Measurements from ENCODE around the gene AIF1L. TPM values are rescaled to one million over a fixed set of nuclear protein-coding genes. Genes with fewer than 3 reads are reported as not detected.

AIF1L gene
- total and polyA plus RNA-seq, 2 donors (not counting 1 experiment from before 2014, with no cell fraction given) = 2.3 to 3.3 TPM

DNA sequence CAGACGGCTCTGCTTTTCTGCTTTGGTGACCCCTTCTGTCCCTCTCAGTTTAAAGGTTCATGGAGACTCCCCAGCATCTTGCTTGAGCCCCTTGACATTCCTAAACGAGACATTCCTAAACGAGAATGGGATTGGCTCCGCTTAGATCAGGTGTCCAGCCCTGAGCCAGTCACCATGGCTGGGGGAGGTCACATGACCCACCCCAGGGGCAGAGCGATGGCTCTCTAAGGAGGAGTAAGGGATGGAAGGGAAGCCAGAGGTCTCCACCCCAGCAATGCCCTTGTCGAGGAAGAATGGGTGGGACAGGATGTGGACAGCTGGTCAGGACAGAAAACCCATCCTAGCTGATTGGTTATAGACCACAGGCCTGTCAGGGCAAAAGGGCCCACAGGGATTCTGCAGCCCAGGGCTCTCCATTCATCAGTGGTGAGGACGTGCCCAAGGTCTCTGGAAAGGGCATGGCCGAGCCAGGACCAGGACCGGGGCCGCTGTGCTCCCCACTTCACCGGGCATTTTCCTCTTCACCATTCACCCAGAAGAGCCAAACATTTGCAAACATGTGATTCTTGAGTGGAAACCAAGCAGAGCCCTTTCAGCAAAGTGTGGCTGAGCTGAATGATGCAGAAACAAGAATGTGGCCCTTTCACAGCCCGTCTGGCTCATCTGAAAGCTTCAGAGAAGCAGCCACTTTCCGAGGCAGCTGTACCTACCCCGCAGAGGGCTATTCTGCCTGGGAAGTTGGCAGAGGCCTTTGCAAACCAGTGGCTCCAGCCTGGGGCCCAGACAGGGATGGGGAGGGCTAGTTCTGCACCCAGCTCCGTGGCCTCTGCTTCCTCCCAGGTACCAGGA lies 19.8 kb upstream of the AIF1L start:
- no peaks in the 10 kb centered on the region for H3K36me3 ChIP-seq (ENCODE audit: control insufficient read depth, insufficient read depth, low read length)

DNA sequence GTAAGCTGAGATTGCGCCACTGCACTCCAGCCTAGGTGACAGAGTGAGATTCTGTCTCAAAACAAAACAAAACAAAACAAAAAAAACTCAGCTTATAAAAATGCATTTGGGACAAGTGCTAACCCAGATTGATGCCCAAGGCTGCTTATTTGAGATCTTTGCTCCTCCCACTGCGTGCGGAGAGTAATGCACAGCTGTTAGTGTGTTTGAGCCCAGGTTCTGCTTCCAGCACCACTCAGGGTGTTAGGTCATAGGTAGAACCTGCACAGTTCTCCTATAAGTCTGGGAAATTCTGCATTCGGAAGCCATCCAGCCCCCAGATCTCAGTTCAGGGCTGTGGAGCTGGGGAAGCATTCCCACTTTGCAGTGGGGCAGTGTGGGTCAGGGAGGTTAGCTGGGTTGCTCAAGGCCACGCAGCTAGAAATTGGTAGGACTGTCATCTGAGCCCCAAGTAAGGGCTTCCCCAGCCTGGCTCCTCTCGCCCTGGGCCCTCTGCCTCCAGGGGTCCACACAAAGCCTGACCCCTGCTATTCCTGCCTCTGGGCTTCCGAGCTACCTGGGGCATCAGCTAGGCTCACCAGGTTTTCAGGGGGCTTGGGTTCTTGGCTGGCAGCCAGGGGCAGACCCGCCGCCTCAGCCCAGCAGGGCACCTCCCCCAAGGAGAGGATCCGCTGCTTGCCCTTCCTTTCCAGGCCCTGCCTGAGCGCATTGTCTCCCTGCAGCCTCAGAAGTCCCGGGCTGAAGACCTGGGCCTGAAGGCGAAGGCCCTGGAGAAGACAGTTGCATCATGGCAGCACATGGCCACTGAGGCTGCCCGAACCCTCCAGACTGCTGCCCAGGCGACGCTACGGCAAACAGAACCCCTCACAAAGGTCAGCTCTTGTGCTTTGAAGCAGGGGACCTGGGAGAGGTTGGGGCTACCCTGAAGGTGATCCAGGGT lies 17.6 kb upstream of the AIF1L start:
- H3K36me3 ChIP-seq (ENCODE audit: control insufficient read depth, insufficient read depth, low read length) = no peaks in the 10 kb centered on the region
- no peak overlapping the region for H3K4me3 ChIP-seq (replicated peaks in 1 of 4; ENCODE audit: control extremely low read depth in 1 of 4, insufficient read depth in 1 of 4, low read depth in 3 of 4, low read length in 4 of 4)
- H3K4me1 ChIP-seq (ENCODE audit: control insufficient read depth, extremely low read depth, insufficient read depth, low read length) = no peaks in the 10 kb centered on the region
- no peak for TF ChIP-seq EZH2 (IDR thresholded peaks at IDR 0.05; ENCODE audit: low read length, missing control alignments)
- TF ChIP-seq, protein P1, sequence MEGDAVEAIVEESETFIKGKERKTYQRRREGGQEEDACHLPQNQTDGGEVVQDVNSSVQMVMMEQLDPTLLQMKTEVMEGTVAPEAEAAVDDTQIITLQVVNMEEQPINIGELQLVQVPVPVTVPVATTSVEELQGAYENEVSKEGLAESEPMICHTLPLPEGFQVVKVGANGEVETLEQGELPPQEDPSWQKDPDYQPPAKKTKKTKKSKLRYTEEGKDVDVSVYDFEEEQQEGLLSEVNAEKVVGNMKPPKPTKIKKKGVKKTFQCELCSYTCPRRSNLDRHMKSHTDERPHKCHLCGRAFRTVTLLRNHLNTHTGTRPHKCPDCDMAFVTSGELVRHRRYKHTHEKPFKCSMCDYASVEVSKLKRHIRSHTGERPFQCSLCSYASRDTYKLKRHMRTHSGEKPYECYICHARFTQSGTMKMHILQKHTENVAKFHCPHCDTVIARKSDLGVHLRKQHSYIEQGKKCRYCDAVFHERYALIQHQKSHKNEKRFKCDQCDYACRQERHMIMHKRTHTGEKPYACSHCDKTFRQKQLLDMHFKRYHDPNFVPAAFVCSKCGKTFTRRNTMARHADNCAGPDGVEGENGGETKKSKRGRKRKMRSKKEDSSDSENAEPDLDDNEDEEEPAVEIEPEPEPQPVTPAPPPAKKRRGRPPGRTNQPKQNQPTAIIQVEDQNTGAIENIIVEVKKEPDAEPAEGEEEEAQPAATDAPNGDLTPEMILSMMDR (conservative IDR thresholded peaks at IDR 0.05 in 1 of 2, IDR thresholded peaks at IDR 0.05 in 1 of 2; ENCODE audit: low read depth in 1 of 2, low read length in 2 of 2) = no peak
- no peaks in the 10 kb centered on the region for H3K9me3 ChIP-seq (ENCODE audit: control insufficient read depth, insufficient read depth, low read depth, low read length)
- no peak overlapping the region for H3K9ac ChIP-seq (ENCODE audit: insufficient read depth, low read length)
- H3K79me2 ChIP-seq (ENCODE audit: control insufficient read depth, insufficient read depth, low read length) = no peaks in the 10 kb centered on the region
- H3K27ac ChIP-seq (ENCODE audit: insufficient read depth, low read length) = no peak overlapping the region
- H4K20me1 ChIP-seq (ENCODE audit: control insufficient read depth, extremely low read depth, insufficient read depth, low read length) = no peaks in the 10 kb centered on the region
- no peak overlapping the region for H2AFZ ChIP-seq (ENCODE audit: low read length)
- DNase-seq (ENCODE audit: low read depth in 2 of 2) = no peak
- no peak overlapping the region for H3K4me2 ChIP-seq (ENCODE audit: extremely low read depth, insufficient read depth, low read length)
- H3K27me3 ChIP-seq (ENCODE audit: control insufficient read depth, insufficient read depth, low read length) = peaks cover 11% of the 10 kb centered on the region

More for the DNA sequence above, 19.8 kb upstream of the AIF1L start:
- no peaks in the 10 kb centered on the region for H3K79me2 ChIP-seq (ENCODE audit: control insufficient read depth, insufficient read depth, low read length)
- no peak overlapping the region for H2AFZ ChIP-seq (ENCODE audit: low read length)
- no peak overlapping the region for H3K9ac ChIP-seq (ENCODE audit: insufficient read depth, low read length)
- TF ChIP-seq, protein P1 (conservative IDR thresholded peaks at IDR 0.05 in 1 of 2, IDR thresholded peaks at IDR 0.05 in 1 of 2; ENCODE audit: low read depth in 1 of 2, low read length in 2 of 2) = no peak
- no peak for TF ChIP-seq EZH2 (IDR thresholded peaks at IDR 0.05; ENCODE audit: low read length, missing control alignments)
- no peak overlapping the region for H3K4me3 ChIP-seq (replicated peaks in 1 of 4; ENCODE audit: control extremely low read depth in 1 of 4, insufficient read depth in 1 of 4, low read depth in 3 of 4, low read length in 4 of 4)
- no peaks in the 10 kb centered on the region for H4K20me1 ChIP-seq (ENCODE audit: control insufficient read depth, extremely low read depth, insufficient read depth, low read length)
- H3K9me3 ChIP-seq (ENCODE audit: control insufficient read depth, insufficient read depth, low read depth, low read length) = no peaks in the 10 kb centered on the region
- no peaks in the 10 kb centered on the region for H3K4me1 ChIP-seq (ENCODE audit: control insufficient read depth, extremely low read depth, insufficient read depth, low read length)
- no peak overlapping the region for H3K27ac ChIP-seq (ENCODE audit: insufficient read depth, low read length)
- H3K27me3 ChIP-seq (ENCODE audit: control insufficient read depth, insufficient read depth, low read length) = peaks cover 5% of the 10 kb centered on the region
- no peak overlapping the region for H3K4me2 ChIP-seq (ENCODE audit: extremely low read depth, insufficient read depth, low read length)
- DNase-seq (ENCODE audit: low read depth in 2 of 2) = no peak

DNA sequence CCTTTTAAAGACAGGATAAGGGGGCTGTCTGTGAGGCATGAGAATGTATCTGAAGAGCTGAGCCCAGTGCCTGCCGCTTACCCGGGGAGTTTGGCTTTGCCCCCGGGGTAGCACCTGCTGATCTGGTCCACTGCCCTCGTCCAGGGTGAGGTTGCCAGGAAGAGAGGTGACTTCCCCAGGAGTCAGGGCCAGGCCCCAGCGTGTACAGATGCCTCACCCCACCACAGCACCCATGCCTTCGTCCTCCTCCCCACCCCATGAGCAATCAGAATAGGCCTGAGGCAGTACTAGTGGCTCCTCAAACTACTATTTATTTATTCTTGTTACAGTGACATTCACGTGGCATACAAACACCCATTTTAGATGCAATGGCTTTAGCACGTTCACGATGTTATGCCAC lies 15.7 kb upstream of the AIF1L start:
- Histone ChIP-seq H3K36me3 (ENCODE audit: control insufficient read depth, insufficient read depth, low read length) (no peaks in the 10 kb centered on the region), H3K79me2 (ENCODE audit: control insufficient read depth, insufficient read depth, low read length) (no peaks in the 10 kb centered on the region), H3K4me3 (replicated peaks in 1 of 4; ENCODE audit: control extremely low read depth in 1 of 4, insufficient read depth in 1 of 4, low read depth in 3 of 4, low read length in 4 of 4) (no peak overlapping the region), H3K9ac (ENCODE audit: insufficient read depth, low read length) (no peak overlapping the region), H3K4me1 (ENCODE audit: control insufficient read depth, extremely low read depth, insufficient read depth, low read length) (no peaks in the 10 kb centered on the region), H2AFZ (ENCODE audit: low read length) (no peak overlapping the region), H3K27ac (ENCODE audit: insufficient read depth, low read length) (no peak overlapping the region), H3K9me3 (ENCODE audit: control insufficient read depth, insufficient read depth, low read depth, low read length) (no peaks in the 10 kb centered on the region), H4K20me1 (ENCODE audit: control insufficient read depth, extremely low read depth, insufficient read depth, low read length) (no peaks in the 10 kb centered on the region), H3K27me3 (ENCODE audit: control insufficient read depth, insufficient read depth, low read length) (peaks cover 11% of the 10 kb centered on the region), H3K4me2 (ENCODE audit: extremely low read depth, insufficient read depth, low read length) (no peak overlapping the region)
- no peak for TF ChIP-seq EZH2 (IDR thresholded peaks at IDR 0.05; ENCODE audit: low read length, missing control alignments)
- TF ChIP-seq, protein P1 (conservative IDR thresholded peaks at IDR 0.05 in 1 of 2, IDR thresholded peaks at IDR 0.05 in 1 of 2; ENCODE audit: low read depth in 1 of 2, low read length in 2 of 2) = no peak
- no peak for DNase-seq (ENCODE audit: low read depth in 2 of 2)

Measured in fibroblast of lung (primary cell).